SK-N-MC (cell line): ENCODE measurements around the gene MPRIP.

Experiments
- DNase-seq: peaks from one replicate; pipeline ENCODE4 v3.0.0-alpha.2; 2011; ENCODE audit warnings: low read depth, low spot score
- H3K27ac ChIP-seq: fragments of 200-600 bp; sonication (generic); 2 replicates; pipeline ENCODE4 v1.5.1; 2016; ENCODE audit warnings: mixed run types
- H3K36me3 ChIP-seq: fragments of 200-600 bp; sonication (generic); 2 replicates; pipeline ENCODE4 v1.6.1; 2017; ENCODE audit warnings: antibody characterized with exemption, low read length, mixed read lengths; ENCODE audit not compliant: insufficient read depth
- H3K4me3 ChIP-seq: fragments of 200-600 bp; sonication (generic); 2 replicates; pipeline ENCODE4 v1.5.1; 2016
- H3K9ac ChIP-seq: fragments of 200-600 bp; sonication (generic); 2 replicates; pipeline ENCODE4 v1.8.0; 2017; ENCODE audit warnings: mixed run types, mixed read lengths; ENCODE audit not compliant: insufficient read length
- H3K9me3 ChIP-seq: fragments of 200-600 bp; sonication (generic); 2 replicates; pipeline ENCODE4 v1.6.1; 2017; ENCODE audit warnings: low read depth, mild to moderate bottlenecking, antibody characterized with exemption, low read length, moderate library complexity, mixed read lengths
- EZH2 ChIP-seq: fragments of 200-600 bp; sonication (generic); IDR thresholded peaks from one replicate; pipeline ENCODE4 v1.6.1; 2017; ENCODE audit warnings: antibody characterized with exemption
- FOXP2 ChIP-seq: optimal IDR thresholded peaks from 2 replicates; pipeline ENCODE3; 2011; ENCODE audit warnings: mild to moderate bottlenecking, moderate library complexity; ENCODE audit not compliant: insufficient read depth; ENCODE audit errors: extremely low read length, control extremely low read depth
- POLR2AphosphoS5 ChIP-seq: IDR thresholded peaks from 2 replicates; pipeline ENCODE4 v1.6.1; 2012; ENCODE audit warnings: mild to moderate bottlenecking, low read depth, low read length, borderline replicate concordance

The MPRIP gene

GRCh38 chr17:17161759-17162158, 119.5 kb downstream of the MPRIP start:
- no peak overlapping the region for H3K27ac ChIP-seq
- no peak for TF ChIP-seq EZH2
- TF ChIP-seq POLR2AphosphoS5, result no peak
- no peak for TF ChIP-seq FOXP2
- peaks cover 13% of the 10 kb centered on the region; the same call in 1 of the 2 replicates for H3K36me3 ChIP-seq
- no peaks in the 10 kb centered on the region for H3K9me3 ChIP-seq
- DNase-seq, result no peak
- H3K4me3 ChIP-seq, result no peak overlapping the region
- no peak overlapping the region for H3K9ac ChIP-seq

GRCh38 chr17:17164156-17164555, 121.9 kb downstream of the MPRIP start:
- DNase-seq, result no peak
- no peak for TF ChIP-seq EZH2
- TF ChIP-seq FOXP2, result no peak
- TF ChIP-seq POLR2AphosphoS5, result no peak
- H3K9ac ChIP-seq, result no peak overlapping the region
- no peak overlapping the region for H3K4me3 ChIP-seq
- H3K9me3 ChIP-seq, result no peaks in the 10 kb centered on the region
- no peak overlapping the region for H3K27ac ChIP-seq
- H3K36me3 ChIP-seq, result peaks cover 13% of the 10 kb centered on the region; the same call in 1 of the 2 replicates

- Histone ChIP-seq H3K9ac (no peak overlapping the region), H3K36me3 (peaks cover 13% of the 10 kb centered on the region; the same call in 1 of the 2 replicates), H3K27ac (no peak overlapping the region), H3K4me3 (no peak overlapping the region), H3K9me3 (no peaks in the 10 kb centered on the region)
- DNase-seq, result no peak
- TF ChIP-seq EZH2 (no peak), POLR2AphosphoS5 (no peak), FOXP2 (no peak)
Measured at GRCh38 chr17:17164676-17165075, 122.4 kb downstream of the MPRIP start.

GRCh38 chr17:17165666-17166308, 123.5 kb downstream of the MPRIP start:
- Histone ChIP-seq H3K4me3 (no peak overlapping the region), H3K27ac (no peak overlapping the region), H3K9me3 (no peaks in the 10 kb centered on the region), H3K36me3 (peaks cover 13% of the 10 kb centered on the region; the same call in 1 of the 2 replicates), H3K9ac (no peak overlapping the region)
- DNase-seq, result no peak
- TF ChIP-seq FOXP2 (no peak), EZH2 (no peak), POLR2AphosphoS5 (no peak)

GRCh38 chr17:17166446-17166845, 124.2 kb downstream of the MPRIP start:
- Histone ChIP-seq H3K4me3 (no peak overlapping the region), H3K36me3 (peaks cover 12% of the 10 kb centered on the region; the same call in 1 of the 2 replicates), H3K27ac (no peak overlapping the region), H3K9me3 (no peaks in the 10 kb centered on the region), H3K9ac (no peak overlapping the region)
- TF ChIP-seq EZH2 (no peak), POLR2AphosphoS5 (no peak), FOXP2 (no peak)
- DNase-seq, result no peak

GRCh38 chr17:17167356-17167755, 125.1 kb downstream of the MPRIP start:
- no peak overlapping the region for H3K4me3 ChIP-seq
- no peak overlapping the region for H3K27ac ChIP-seq
- peaks cover 7% of the 10 kb centered on the region; the same call in 1 of the 2 replicates for H3K36me3 ChIP-seq

GRCh38 chr17:17167986-17168385, 125.7 kb downstream of the MPRIP start:
- H3K27ac ChIP-seq, result no peak overlapping the region
- no peak for DNase-seq
- TF ChIP-seq EZH2 (no peak), POLR2AphosphoS5 (no peak), FOXP2 (no peak)
- no peak overlapping the region for H3K4me3 ChIP-seq
- no peak overlapping the region for H3K9ac ChIP-seq
- no peaks in the 10 kb centered on the region for H3K9me3 ChIP-seq
- H3K36me3 ChIP-seq, result peaks cover 7% of the 10 kb centered on the region; the same call in 1 of the 2 replicates

More at GRCh38 chr17:17167356-17167755, 125.1 kb downstream of the MPRIP start:
- H3K9me3 ChIP-seq, result no peaks in the 10 kb centered on the region
- DNase-seq, result no peak
- no peak overlapping the region for H3K9ac ChIP-seq
- no peak for TF ChIP-seq FOXP2
- TF ChIP-seq EZH2, result no peak
- TF ChIP-seq POLR2AphosphoS5, result no peak

GRCh38 chr17:17168401-17168800, 126.1 kb downstream of the MPRIP start:
- Histone ChIP-seq H3K36me3 (peaks cover 7% of the 10 kb centered on the region; the same call in 1 of the 2 replicates), H3K27ac (no peak overlapping the region), H3K9me3 (no peaks in the 10 kb centered on the region), H3K9ac (no peak overlapping the region), H3K4me3 (no peak overlapping the region)
- no peak for DNase-seq
- TF ChIP-seq EZH2, result no peak
- no peak for TF ChIP-seq FOXP2
- no peak for TF ChIP-seq POLR2AphosphoS5

- TF ChIP-seq EZH2, result no peak
- no peak for TF ChIP-seq POLR2AphosphoS5
- no peak for TF ChIP-seq FOXP2
Measured at GRCh38 chr17:17169396-17169795, 127.1 kb downstream of the MPRIP start.

More at GRCh38 chr17:17169396-17169795, 127.1 kb downstream of the MPRIP start:
- no peak overlapping the region for H3K9ac ChIP-seq
- H3K27ac ChIP-seq, result no peak overlapping the region
- H3K9me3 ChIP-seq, result no peaks in the 10 kb centered on the region
- H3K36me3 ChIP-seq, result peaks cover 11% of the 10 kb centered on the region; the same call in 1 of the 2 replicates
- no peak overlapping the region for H3K4me3 ChIP-seq
- no peak for DNase-seq
